ENCODE data around the gene SDHB. TPM values are rescaled to one million over a fixed set of nuclear protein-coding genes. Genes with fewer than 3 reads are reported as not detected.

SDHB gene
- polyA plus RNA-seq, 1 donor (not counting 4 experiments of a cell fraction or from before 2014, with no cell fraction given) = 228 TPM

GRCh38 chr1:17069452-17070162 lies 15.8 kb upstream of the SDHB start:
- Histone ChIP-seq H3K4me3 (ENCODE audit: control insufficient read depth in 2 of 3, extremely low read depth in 1 of 3, insufficient read depth in 2 of 3, low read depth in 1 of 3, low read length in 3 of 3) (no peak overlapping the region), H3K4me1 (ENCODE audit: control insufficient read depth, extremely low read depth, insufficient read depth, low read length) (no peaks in the 10 kb centered on the region), H3K36me3 (ENCODE audit: control insufficient read depth in 2 of 2, extremely low read depth in 1 of 2, insufficient read depth in 2 of 2, low read length in 2 of 2) (no peaks in the 10 kb centered on the region), H4K20me1 (ENCODE audit: control insufficient read depth, extremely low read depth, insufficient read depth, low read length) (no peaks in the 10 kb centered on the region), H3K27ac (ENCODE audit: control insufficient read depth, insufficient read depth, low read length) (no peak overlapping the region), H3K9me1 (ENCODE audit: control insufficient read depth, extremely low read depth, insufficient read depth, low read length) (no peaks in the 10 kb centered on the region), H3K4me2 (ENCODE audit: control insufficient read depth, extremely low read depth, insufficient read depth, low read depth, low read length) (no peak overlapping the region), H3K79me2 (ENCODE audit: control insufficient read depth, insufficient read depth, low read length) (no peaks in the 10 kb centered on the region), H2AFZ (ENCODE audit: control insufficient read depth, low read length) (no peak overlapping the region), H3K9ac (ENCODE audit: control insufficient read depth, extremely low read depth, insufficient read depth, low read length) (no peak overlapping the region), H3K27me3 (ENCODE audit: control insufficient read depth, extremely low read depth, insufficient read depth, low read length) (no peaks in the 10 kb centered on the region), H3K9me3 (ENCODE audit: control insufficient read depth, low read depth, low read length) (peaks cover 2% of the 10 kb centered on the region)
- no peak for DNase-seq (ENCODE audit: low read depth, low spot score)
- dilution Hi-C loops (cut with MboI; ENCODE audit: extremely low pct_ligation_motif_present, low sequenced_read_pairs) = no loop called here
- FAIRE-seq = no peak
- TF ChIP-seq CTCF (optimal IDR thresholded peaks at IDR 0.05 in 1 of 3, IDR thresholded peaks at IDR 0.05 in 1 of 3, conservative IDR thresholded peaks at IDR 0.05 in 1 of 3; ENCODE audit: extremely low read depth in 1 of 3, insufficient read depth in 2 of 3, low read length in 3 of 3) (no peak), EZH2 (IDR thresholded peaks at IDR 0.05; ENCODE audit: low read length) (no peak)

DNA sequence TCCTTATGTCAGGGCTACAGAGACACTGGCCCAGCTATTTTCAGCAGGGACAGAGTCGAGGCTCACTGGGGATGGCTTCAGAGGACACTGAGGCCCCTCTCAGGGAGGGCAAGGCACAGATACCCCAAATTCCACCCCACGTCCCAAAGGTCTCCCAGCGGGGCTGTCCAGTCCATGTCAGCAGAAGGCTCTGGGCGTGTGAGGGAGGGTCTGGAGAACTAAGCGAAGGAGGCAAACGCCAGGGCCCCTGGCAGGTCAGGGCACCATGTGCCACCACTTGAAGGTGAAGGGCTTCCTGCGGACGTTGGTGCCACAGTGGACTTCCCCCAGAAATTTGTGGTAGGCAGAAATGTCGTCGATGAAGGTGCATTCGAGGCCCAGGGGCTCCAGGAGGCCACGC lies 15.0 kb upstream of the SDHB start:
- dilution Hi-C loops (cut with MboI; ENCODE audit: extremely low pct_ligation_motif_present, low sequenced_read_pairs) = no loop called here

More for the DNA sequence above, 15.0 kb upstream of the SDHB start:
- FAIRE-seq (no peak), DNase-seq (ENCODE audit: low read depth, low spot score) (no peak)
- no peaks in the 10 kb centered on the region for H3K79me2 ChIP-seq (ENCODE audit: control insufficient read depth, insufficient read depth, low read length)
- no peaks in the 10 kb centered on the region for H3K9me1 ChIP-seq (ENCODE audit: control insufficient read depth, extremely low read depth, insufficient read depth, low read length)
- no peak overlapping the region for H3K4me3 ChIP-seq (ENCODE audit: control insufficient read depth in 2 of 3, extremely low read depth in 1 of 3, insufficient read depth in 2 of 3, low read depth in 1 of 3, low read length in 3 of 3)
- peaks cover 2% of the 10 kb centered on the region for H3K9me3 ChIP-seq (ENCODE audit: control insufficient read depth, low read depth, low read length)
- TF ChIP-seq EZH2 (IDR thresholded peaks at IDR 0.05; ENCODE audit: low read length) = no peak
- TF ChIP-seq CTCF (optimal IDR thresholded peaks at IDR 0.05 in 1 of 3, IDR thresholded peaks at IDR 0.05 in 1 of 3, conservative IDR thresholded peaks at IDR 0.05 in 1 of 3; ENCODE audit: extremely low read depth in 1 of 3, insufficient read depth in 2 of 3, low read length in 3 of 3) = no peak
- H3K4me1 ChIP-seq (ENCODE audit: control insufficient read depth, extremely low read depth, insufficient read depth, low read length) = peaks cover 3% of the 10 kb centered on the region
- H3K9ac ChIP-seq (ENCODE audit: control insufficient read depth, extremely low read depth, insufficient read depth, low read length) = no peak overlapping the region
- no peaks in the 10 kb centered on the region for H3K36me3 ChIP-seq (ENCODE audit: control insufficient read depth in 2 of 2, extremely low read depth in 1 of 2, insufficient read depth in 2 of 2, low read length in 2 of 2)
- no peak overlapping the region for H3K27ac ChIP-seq (ENCODE audit: control insufficient read depth, insufficient read depth, low read length)
- no peaks in the 10 kb centered on the region for H4K20me1 ChIP-seq (ENCODE audit: control insufficient read depth, extremely low read depth, insufficient read depth, low read length)
- no peak overlapping the region for H3K4me2 ChIP-seq (ENCODE audit: control insufficient read depth, extremely low read depth, insufficient read depth, low read depth, low read length)
- H3K27me3 ChIP-seq (ENCODE audit: control insufficient read depth, extremely low read depth, insufficient read depth, low read length) = no peaks in the 10 kb centered on the region
- no peak overlapping the region for H2AFZ ChIP-seq (ENCODE audit: control insufficient read depth, low read length)

All from keratinocyte (primary cell).